ENCODE measurements around the gene CFTR.
"Not testable (repeated sequence)": the region's sequence is repeated elsewhere in the genome, so short reads cannot be mapped to it uniquely, and the experiment has no call there.

The CFTR gene

DNA sequence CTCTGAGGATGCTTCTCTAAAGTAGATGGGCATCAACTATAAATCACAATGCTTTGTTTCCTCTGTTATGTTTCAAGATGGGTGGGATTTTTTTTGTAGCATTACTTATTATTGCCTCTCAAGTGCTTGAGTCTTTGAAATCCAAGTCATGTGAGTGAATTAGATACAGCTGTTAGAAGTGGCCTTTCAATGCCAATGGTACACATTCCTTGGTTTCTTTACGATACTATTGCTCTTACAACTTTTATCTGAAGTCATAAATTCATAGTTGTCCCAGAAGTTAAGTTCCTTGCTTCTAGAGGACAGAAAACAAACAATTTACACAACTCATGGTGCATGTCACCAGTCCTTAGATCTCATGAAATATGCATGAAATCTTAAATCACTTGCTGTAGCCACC lies 15.5 kb downstream of the CFTR start:
- no peak for DNase-seq (ENCODE audit: low read depth)

GRCh38 chr7:117502331-117502730 lies 22.5 kb downstream of the CFTR start:
- DNase-seq (ENCODE audit: low read depth): no peak

- DNase-seq (ENCODE audit: low read depth): no peak
These were observed 25.4 kb downstream of the CFTR start for GRCh38 chr7:117505238-117505637.

- no peak for DNase-seq (ENCODE audit: low read depth)
These were observed 28.9 kb downstream of the CFTR start for GRCh38 chr7:117508676-117509075.

DNA sequence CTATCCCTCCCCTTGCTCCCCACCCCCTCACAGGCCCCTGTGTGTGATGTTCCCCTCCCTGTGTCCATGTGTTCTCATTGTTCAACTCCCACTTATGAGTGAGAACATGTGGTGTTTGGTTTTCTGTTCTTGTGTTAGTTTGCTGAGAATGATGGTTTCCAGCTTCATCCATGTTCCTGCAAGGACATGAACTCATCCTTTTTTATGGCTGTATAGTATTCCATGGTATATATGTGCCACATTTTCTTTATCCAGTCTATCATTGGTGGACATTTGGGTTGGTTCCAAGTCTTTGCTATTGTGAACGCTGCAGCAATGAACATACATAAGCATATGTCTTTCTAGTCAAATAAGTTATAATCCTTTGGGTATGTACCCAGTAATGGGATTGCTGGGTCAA lies 37.4 kb downstream of the CFTR start:
- DNase-seq (ENCODE audit: low read depth): not testable (repeated sequence)

- DNase-seq (ENCODE audit: low read depth): no peak
These were observed 50.6 kb downstream of the CFTR start for GRCh38 chr7:117530390-117530789.

DNA sequence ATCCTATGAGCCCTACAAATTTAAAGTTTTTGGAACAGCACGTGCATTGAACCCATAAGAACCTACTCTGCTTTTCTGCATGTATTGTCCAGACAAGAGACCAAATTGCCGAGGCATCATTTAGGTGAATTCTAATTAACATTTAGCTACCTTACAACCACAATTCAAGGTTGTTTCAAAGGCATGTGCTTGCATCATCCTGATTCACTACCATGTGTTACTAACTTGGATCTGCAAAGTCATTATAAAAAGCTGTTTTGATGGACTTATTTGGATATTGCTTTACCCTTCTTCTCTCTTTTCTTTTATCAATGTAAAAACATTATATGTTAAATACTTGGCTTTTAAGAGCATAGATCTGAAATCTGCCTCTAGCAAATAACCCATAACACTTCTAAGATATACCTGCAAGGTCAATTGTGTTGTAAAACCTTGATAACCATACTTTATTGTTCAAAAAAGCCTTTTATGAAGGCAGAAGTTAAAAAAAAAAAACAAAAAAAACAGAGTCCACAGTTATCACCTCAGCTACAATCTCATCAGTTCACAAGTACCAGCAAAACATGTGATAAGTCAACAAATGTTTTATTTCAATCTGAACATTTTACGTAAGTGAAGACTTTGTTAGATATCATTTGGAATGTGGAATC lies 51.9 kb downstream of the CFTR start:
- no peak for DNase-seq (ENCODE audit: low read depth)

DNA sequence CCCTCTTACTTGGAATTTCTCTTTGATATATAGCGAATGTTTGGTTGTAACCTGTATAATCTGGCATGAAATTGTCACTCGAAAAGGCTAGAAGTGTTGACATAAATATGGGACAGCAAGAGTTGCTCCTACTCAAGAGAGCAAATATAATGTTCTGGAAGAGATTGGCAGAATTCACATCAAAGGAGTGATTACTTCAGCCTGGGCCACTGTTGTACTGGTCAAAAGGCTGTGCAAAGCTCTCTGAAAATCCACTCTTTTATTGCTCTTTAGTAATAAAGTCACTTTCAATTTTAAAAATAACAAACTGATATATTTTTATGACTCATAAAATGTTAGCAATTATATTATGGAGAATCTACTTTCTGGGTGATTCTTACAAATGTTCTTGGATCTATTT lies 58.2 kb downstream of the CFTR start:
- DNase-seq (ENCODE audit: low read depth): no peak

DNA sequence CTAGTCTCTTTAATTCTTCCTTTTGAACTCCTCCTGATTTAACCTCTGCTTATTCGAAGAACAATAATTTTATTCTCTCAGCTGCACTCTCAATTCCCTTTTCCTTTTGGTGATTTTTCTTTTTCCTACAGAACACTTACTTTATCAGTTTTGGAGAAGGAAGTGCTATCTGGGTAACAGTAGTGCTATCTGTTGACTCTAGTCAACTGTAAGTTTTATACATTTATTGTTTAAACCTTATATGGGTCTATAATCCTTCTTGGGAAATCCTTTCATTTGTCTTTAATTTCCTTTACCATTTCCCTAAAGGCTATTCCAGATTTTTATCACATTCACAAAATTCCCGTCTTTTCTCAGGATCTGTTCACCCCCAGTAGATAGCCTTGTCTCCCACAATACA lies 64.2 kb downstream of the CFTR start:
- DNase-seq (ENCODE audit: low read depth): no peak

DNA sequence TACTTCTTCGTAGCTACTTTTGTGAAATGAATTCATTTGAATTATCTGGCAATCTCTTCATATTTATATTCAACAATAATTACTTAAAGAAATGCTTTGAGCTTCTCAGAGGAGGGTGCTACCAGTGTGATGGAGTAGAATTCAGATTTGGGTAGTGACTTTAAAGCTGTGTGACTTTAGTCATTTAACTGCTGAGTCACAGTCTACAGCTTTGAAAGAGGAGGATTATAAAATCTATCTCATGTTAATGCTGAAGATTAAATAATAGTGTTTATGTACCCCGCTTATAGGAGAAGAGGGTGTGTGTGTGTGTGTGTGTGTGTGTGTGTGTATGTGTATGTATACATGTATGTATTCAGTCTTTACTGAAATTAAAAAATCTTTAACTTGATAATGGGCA lies 68.2 kb downstream of the CFTR start:
- no peak for DNase-seq (ENCODE audit: low read depth)

DNA sequence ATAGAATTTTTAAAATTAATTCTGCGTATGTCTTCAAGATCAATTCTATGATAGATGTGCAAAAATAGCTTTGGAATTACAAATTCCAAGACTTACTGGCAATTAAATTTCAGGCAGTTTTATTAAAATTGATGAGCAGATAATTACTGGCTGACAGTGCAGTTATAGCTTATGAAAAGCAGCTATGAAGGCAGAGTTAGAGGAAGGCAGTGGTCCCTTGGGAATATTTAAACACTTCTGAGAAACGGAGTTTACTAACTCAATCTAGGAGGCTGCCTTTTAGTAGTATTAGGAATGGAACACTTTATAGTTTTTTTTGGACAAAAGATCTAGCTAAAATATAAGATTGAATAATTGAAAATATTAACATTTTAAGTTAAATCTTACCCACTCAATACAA lies 70.8 kb downstream of the CFTR start:
- no peak for DNase-seq (ENCODE audit: low read depth)

DNA sequence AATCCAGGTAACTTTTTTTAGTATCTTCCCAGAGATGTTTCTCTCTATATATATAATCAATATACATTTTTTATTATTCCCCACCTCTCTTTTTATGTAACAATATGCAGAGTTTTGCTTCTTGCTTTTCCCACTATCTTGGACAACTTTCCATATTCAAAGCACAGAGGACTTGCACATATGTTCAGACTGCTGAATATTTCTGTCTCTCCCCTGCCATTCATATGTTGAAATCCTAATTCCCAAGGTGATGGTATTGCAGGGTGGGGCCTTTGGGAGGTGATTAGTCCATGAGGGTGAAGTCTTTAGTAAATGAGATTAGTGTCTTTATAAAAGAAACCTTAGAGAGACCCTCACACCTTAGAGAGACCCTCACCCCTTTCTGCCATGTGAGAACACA lies 72.8 kb downstream of the CFTR start:
- no peak for DNase-seq (ENCODE audit: low read depth)

- no peak for DNase-seq (ENCODE audit: low read depth)
These were observed 75.4 kb downstream of the CFTR start for GRCh38 chr7:117555260-117555659.

- DNase-seq (ENCODE audit: low read depth): no peak
These were observed 79.6 kb downstream of the CFTR start for GRCh38 chr7:117559391-117559790.

DNA sequence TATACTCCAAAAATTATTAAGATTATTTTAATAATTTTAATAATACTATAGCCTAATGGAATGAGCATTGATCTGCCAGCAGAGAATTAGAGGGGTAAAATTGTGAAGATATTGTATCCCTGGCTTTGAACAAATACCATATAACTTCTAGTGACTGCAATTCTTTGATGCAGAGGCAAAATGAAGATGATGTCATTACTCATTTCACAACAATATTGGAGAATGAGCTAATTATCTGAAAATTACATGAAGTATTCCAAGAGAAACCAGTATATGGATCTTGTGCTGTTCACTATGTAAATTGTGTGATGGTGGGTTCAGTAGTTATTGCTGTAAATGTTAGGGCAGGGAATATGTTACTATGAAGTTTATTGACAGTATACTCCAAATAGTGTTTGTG lies 80.2 kb downstream of the CFTR start:
- no peak for DNase-seq (ENCODE audit: low read depth)

DNA sequence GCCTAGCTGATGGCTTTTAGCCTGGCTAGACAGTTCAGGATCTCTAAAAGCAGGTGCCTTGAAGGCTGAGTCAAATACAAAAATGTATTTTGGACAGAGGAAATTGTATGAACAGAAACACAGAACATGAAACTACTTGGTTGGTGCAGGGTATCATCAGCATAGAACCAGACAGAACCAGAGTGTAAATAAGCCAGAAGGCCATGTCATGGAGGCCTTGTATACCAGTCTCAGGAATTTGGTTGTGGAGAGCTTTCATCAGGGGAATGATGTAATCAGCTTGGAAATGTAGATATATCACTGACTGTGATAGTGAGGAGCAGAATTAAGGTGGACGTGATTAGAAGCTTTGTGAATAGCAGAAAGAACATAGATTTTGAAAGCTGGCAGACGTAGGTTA lies 82.9 kb downstream of the CFTR start:
- no peak for DNase-seq (ENCODE audit: low read depth)

- no peak for DNase-seq (ENCODE audit: low read depth)
These were observed 84.3 kb downstream of the CFTR start for GRCh38 chr7:117564080-117564479.

DNA sequence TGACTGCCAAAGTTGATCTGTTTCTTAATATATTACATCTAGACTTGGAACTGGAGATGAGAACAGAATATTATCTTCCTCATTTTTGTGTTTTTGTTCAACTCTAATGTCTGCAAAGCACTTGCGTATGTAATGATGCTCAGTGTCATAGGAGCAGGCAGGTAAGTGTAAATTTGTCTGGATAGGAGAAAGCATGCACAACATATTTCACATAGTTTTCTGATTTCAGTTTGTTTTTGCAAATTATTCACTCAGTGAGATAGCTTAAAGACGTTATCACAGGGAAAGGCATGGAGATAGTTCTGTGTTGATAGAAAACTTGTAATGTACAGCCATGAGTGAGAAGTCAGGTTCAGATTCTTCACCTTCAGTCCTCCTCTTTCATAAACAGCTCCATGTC lies 84.8 kb downstream of the CFTR start:
- DNase-seq (ENCODE audit: low read depth): no peak

GRCh38 chr7:117565226-117565625 lies 85.4 kb downstream of the CFTR start:
- DNase-seq (ENCODE audit: low read depth): no peak

GRCh38 chr7:117567781-117568180 lies 88.0 kb downstream of the CFTR start:
- no peak for DNase-seq (ENCODE audit: low read depth)

DNA sequence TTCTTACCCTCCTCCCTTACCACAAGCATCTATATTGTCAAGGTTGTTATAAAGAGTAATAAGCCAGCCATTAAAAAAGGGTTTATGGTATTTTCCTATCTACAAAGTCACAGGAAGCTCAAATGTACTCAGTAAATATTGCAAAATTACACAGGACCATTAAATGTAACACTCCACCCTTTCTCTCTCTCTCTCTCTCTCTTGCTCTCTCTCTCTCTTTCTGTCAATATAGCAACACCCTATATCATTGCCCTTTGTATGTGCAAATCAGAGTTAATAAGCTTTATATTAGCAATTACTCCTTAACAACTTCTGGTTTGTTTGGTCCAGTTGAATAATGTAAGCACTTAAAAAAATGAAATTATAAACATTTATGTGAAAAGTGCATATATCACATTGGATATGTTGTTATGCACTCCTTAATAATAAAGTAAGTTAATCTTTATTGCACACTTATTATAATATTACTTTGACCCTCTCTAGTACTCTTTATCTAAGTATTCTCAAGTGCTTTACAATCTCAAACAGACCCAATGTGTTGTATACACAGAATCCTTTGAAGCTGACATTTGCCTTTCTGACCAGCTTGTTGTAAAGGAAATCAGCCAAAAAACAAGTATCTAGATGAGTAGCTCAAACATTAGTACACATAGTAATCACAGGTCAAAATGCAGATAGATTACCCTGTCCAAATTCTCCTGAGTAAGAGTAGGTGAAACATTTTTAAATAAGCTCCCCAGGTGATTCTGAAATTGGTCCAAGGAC lies 93.2 kb downstream of the CFTR start:
- DNase-seq (ENCODE audit: low read depth): no peak

GRCh38 chr7:117581424-117581823 lies 101.6 kb downstream of the CFTR start:
- DNase-seq (ENCODE audit: low read depth): no peak

- DNase-seq (ENCODE audit: low read depth): no peak
These were observed 102.4 kb downstream of the CFTR start for GRCh38 chr7:117582219-117582704.

DNA sequence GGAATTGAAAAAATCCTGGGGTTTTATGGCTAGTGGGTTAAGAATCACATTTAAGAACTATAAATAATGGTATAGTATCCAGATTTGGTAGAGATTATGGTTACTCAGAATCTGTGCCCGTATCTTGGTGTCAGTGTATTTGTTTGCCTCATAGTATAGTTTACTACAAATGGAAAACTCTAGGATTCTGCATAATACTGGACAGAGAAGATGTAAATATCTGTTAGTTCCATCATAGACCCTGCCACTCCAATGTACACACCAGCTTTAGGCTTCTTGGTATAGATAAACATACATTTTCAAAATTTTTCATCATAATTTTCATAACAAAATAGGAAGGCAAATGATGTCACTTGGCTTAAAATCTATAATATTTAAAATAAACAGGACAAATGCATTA lies 108.1 kb downstream of the CFTR start:
- no peak for DNase-seq (ENCODE audit: low read depth)
